Loucy (cell line): ENCODE results near the gene SFSWAP.

Experiments used
- H2AFZ ChIP-seq: fragments of 200-600 bp; sonication (generic); 2 replicates; pipeline ENCODE4 v1.6.0; 2016; ENCODE audit warnings: antibody characterized with exemption, mild to moderate bottlenecking, low read length, moderate library complexity
- H3F3A ChIP-seq: fragments of 200-600 bp; 2 replicates; pipeline ENCODE4 v1.6.0; 2016; ENCODE audit warnings: antibody characterized with exemption, low read depth, mild to moderate bottlenecking
- H3K27me3 ChIP-seq: fragments of 200-600 bp; sonication (generic); 2 replicates; pipeline ENCODE4 v1.6.1; 2014; ENCODE audit warnings: low read length, mild to moderate bottlenecking; ENCODE audit not compliant: insufficient read depth, poor library complexity, severe bottlenecking
- H3K36me3 ChIP-seq: fragments of 200-600 bp; sonication (generic); 2 replicates; pipeline ENCODE4 v1.6.1; 2016; ENCODE audit warnings: low read length; ENCODE audit not compliant: insufficient read depth
- H3K4me1 ChIP-seq: fragments of 200-600 bp; sonication (generic); 2 replicates; pipeline ENCODE4 v1.5.1; 2014; ENCODE audit warnings: low read length, mild to moderate bottlenecking; ENCODE audit not compliant: insufficient read depth, poor library complexity, severe bottlenecking
- H3K4me2 ChIP-seq: fragments of 200-600 bp; sonication (generic); 2 replicates; pipeline ENCODE4 v1.6.0; 2014; ENCODE audit warnings: antibody characterized with exemption, low read length, low read depth, mild to moderate bottlenecking; ENCODE audit not compliant: poor library complexity, severe bottlenecking
- H3K4me3 ChIP-seq: fragments of 200-600 bp; sonication (generic); 2 replicates; pipeline ENCODE4 v1.5.1; 2014; ENCODE audit warnings: low read length, mild to moderate bottlenecking, mixed read lengths; ENCODE audit not compliant: poor library complexity, severe bottlenecking
- H3K79me2 ChIP-seq: fragments of 200-600 bp; sonication (generic); 2 replicates; pipeline ENCODE4 v1.6.1; 2014; ENCODE audit warnings: low read length; ENCODE audit not compliant: insufficient read depth
- H3K9ac ChIP-seq: fragments of 200-600 bp; sonication (generic); 2 replicates; pipeline ENCODE4 v1.6.0; 2014; ENCODE audit warnings: mild to moderate bottlenecking, low read depth, low read length, moderate library complexity; ENCODE audit not compliant: poor library complexity, severe bottlenecking
- H3K9me2 ChIP-seq: fragments of 200-600 bp; sonication (generic); replicated peaks from 2 replicates; pipeline ENCODE4 v1.6.1; 2016; ENCODE audit warnings: low read depth, low read length, mixed read lengths
- H3K9me3 ChIP-seq: fragments of 200-600 bp; sonication (generic); 2 replicates; pipeline ENCODE4 v1.6.1; 2014; ENCODE audit warnings: mild to moderate bottlenecking, antibody characterized with exemption, low read length, low read depth; ENCODE audit not compliant: insufficient read depth
- H4K20me1 ChIP-seq: fragments of 200-600 bp; sonication (generic); 2 replicates; pipeline ENCODE4 v1.6.0; 2014; ENCODE audit warnings: antibody characterized with exemption, low read length, mild to moderate bottlenecking; ENCODE audit not compliant: insufficient read depth, poor library complexity, severe bottlenecking
- CTCF ChIP-seq: fragments of 200-600 bp; sonication (generic); conservative IDR thresholded peaks from 2 replicates; pipeline ENCODE4 v1.5.1; 2014; ENCODE audit warnings: mild to moderate bottlenecking, antibody characterized with exemption, low read length
- EZH2phosphoT487 ChIP-seq: fragments of 200-600 bp; IDR thresholded peaks from 2 replicates; pipeline ENCODE4 v1.6.1; 2018; ENCODE audit warnings: antibody characterized with exemption, mild to moderate bottlenecking, moderate library complexity, borderline replicate concordance

SFSWAP gene

GRCh38 chr12:131815131-131815530, 104.2 kb downstream of the SFSWAP start:
- H3K4me2 ChIP-seq = no peak overlapping the region
- no peaks in the 10 kb centered on the region for H3F3A ChIP-seq
- H3K9ac ChIP-seq = no peak overlapping the region
- H3K9me3 ChIP-seq = peaks cover 8% of the 10 kb centered on the region; the same call in 1 of the 2 replicates
- H3K9me2 ChIP-seq = no peaks in the 10 kb centered on the region
- no peaks in the 10 kb centered on the region for H3K79me2 ChIP-seq
- H2AFZ ChIP-seq = no peak overlapping the region
- H3K36me3 ChIP-seq = no peaks in the 10 kb centered on the region
- no peak overlapping the region for H3K4me3 ChIP-seq
- no peaks in the 10 kb centered on the region for H3K27me3 ChIP-seq
- no peaks in the 10 kb centered on the region for H3K4me1 ChIP-seq
- no peaks in the 10 kb centered on the region for H4K20me1 ChIP-seq
- no peak for TF ChIP-seq CTCF
- no peak for TF ChIP-seq EZH2phosphoT487

- no peaks in the 10 kb centered on the region for H4K20me1 ChIP-seq
- no peaks in the 10 kb centered on the region for H3K9me2 ChIP-seq
- no peak overlapping the region for H3K4me2 ChIP-seq
- no peaks in the 10 kb centered on the region for H3K4me1 ChIP-seq
- no peak overlapping the region for H3K9ac ChIP-seq
- H3K9me3 ChIP-seq = peaks cover 8% of the 10 kb centered on the region; the same call in 1 of the 2 replicates
- no peaks in the 10 kb centered on the region for H3K79me2 ChIP-seq
- no peak overlapping the region for H2AFZ ChIP-seq
- H3F3A ChIP-seq = no peaks in the 10 kb centered on the region
- no peak overlapping the region for H3K4me3 ChIP-seq
- TF ChIP-seq CTCF (no peak), EZH2phosphoT487 (no peak)
- H3K36me3 ChIP-seq = no peaks in the 10 kb centered on the region
- no peaks in the 10 kb centered on the region for H3K27me3 ChIP-seq
These were observed 105.6 kb downstream of the SFSWAP start for GRCh38 chr12:131816495-131816894.

- H3K4me1 ChIP-seq = no peaks in the 10 kb centered on the region
These were observed 106.4 kb downstream of the SFSWAP start for GRCh38 chr12:131817241-131817640.

More at GRCh38 chr12:131817241-131817640, 106.4 kb downstream of the SFSWAP start:
- H4K20me1 ChIP-seq = no peaks in the 10 kb centered on the region
- TF ChIP-seq EZH2phosphoT487 (no peak), CTCF (no peak)
- no peaks in the 10 kb centered on the region for H3K36me3 ChIP-seq
- no peak overlapping the region for H3K4me2 ChIP-seq
- H3K9ac ChIP-seq = no peak overlapping the region
- peaks cover 8% of the 10 kb centered on the region; the same call in 1 of the 2 replicates for H3K9me3 ChIP-seq
- H2AFZ ChIP-seq = no peak overlapping the region
- no peak overlapping the region for H3K4me3 ChIP-seq
- no peaks in the 10 kb centered on the region for H3K79me2 ChIP-seq
- H3K27me3 ChIP-seq = no peaks in the 10 kb centered on the region
- no peaks in the 10 kb centered on the region for H3F3A ChIP-seq
- H3K9me2 ChIP-seq = no peaks in the 10 kb centered on the region
